Stomach (tissue), 9 donors: ENCODE results near the gene TMPRSS11E. TPM values are rescaled to one million over a fixed set of nuclear protein-coding genes. Genes with fewer than 3 reads are reported as not detected.

Experiments
- DNase-seq, 2 donors: peaks; one replicate each; pipeline versions ENCODE4 v3.0.0 to v3.0.0-alpha.2; 2013 to 2019
- H3K27ac ChIP-seq, 5 donors: fragments of 200-600 bp in 4 of 5; sonication (generic) in 4 of 5; one replicate each; pipeline ENCODE4 v1.5.1; 2013 to 2019; ENCODE audit warnings: mild to moderate bottlenecking in 1 of 5, moderate library complexity in 1 of 5
- H3K27me3 ChIP-seq, 3 donors: fragments of 200-600 bp; sonication (generic); one replicate each; pipeline ENCODE4 v1.5.1; 2017 to 2019; ENCODE audit warnings: mixed run types in 1 of 3
- H3K36me3 ChIP-seq, 4 donors: fragments of 200-600 bp; sonication (generic); 1 replicate in 3 of 4; 2 replicates in 1 of 4; pipeline ENCODE4 v1.5.1; 2016 to 2019
- H3K4me1 ChIP-seq, 4 donors: fragments of 200-600 bp; sonication (generic); one replicate each; pipeline ENCODE4 v1.5.1; 2016 to 2019
- H3K4me3 ChIP-seq, 4 donors: fragments of 200-600 bp; sonication (generic) in 3 of 4; one replicate each; pipeline ENCODE4 v1.5.1; 2016 to 2019; ENCODE audit warnings: mild to moderate bottlenecking in 1 of 4
- H3K9me3 ChIP-seq, 4 donors: fragments of 200-600 bp; sonication (generic); one replicate each; pipeline ENCODE4 v1.5.1; 2016 to 2019
- EP300 ChIP-seq: sonication (generic); formaldehyde crosslinking; IDR thresholded peaks from one replicate; pipeline ENCODE4 v1.6.1; 2017; ENCODE audit warnings: antibody characterized with exemption
- POLR2A ChIP-seq, 4 donors: fragments of 450-650 bp; IDR thresholded peaks; one replicate each; pipeline ENCODE4 v1.6.1; 2016; ENCODE audit warnings: antibody characterized with exemption in 4 of 4, control low read depth in 2 of 4, mild to moderate bottlenecking in 1 of 4, moderate library complexity in 1 of 4
- POLR2AphosphoS5 ChIP-seq, 3 donors: sonication (generic); formaldehyde crosslinking; IDR thresholded peaks; one replicate each; pipeline ENCODE4 v1.6.1; 2016; ENCODE audit warnings: antibody characterized with exemption in 3 of 3
- WGBS, 5 donors: extraction: QIAGEN DNeasy Blood & Tissue Kit in 3 of 5; methylation state at CpG; one replicate each; pipeline versions ENCODE4 v1.1.5 to v1.1.7; 2013 to 2018; 5-methylcytosine and 5-hydroxymethylcytosine counted together
- intact Hi-C: fragments of 100-400 bp; cut with DNase I; formaldehyde crosslinking; loops from one replicate; pipeline ENCODE4 v1.15.1; 2023; ENCODE audit warnings: low total_unique reads
- polyA plus RNA-seq, 3 donors: library from polyadenylated mRNA; stranded (reverse); fragments of 200-250 nt; gene quantifications; one replicate each; pipeline ENCODE4 v1.2.3, GENCODE V29; 2013
- total RNA-seq, 5 donors: library from RNA; depleted of rRNA; stranded (reverse); fragments of >200 nt; gene quantifications; one replicate each; pipeline versions ENCODE4 v1.1.0 to v1.2.3, GENCODE V29; 2014 to 2016
- TF ChIP-seq, protein P1 (sequence below), 7 experiments: fragments of 450-650 bp in 4 of 7; fragments of 200-600 bp in 3 of 7; sonication (generic) in 3 of 7; IDR thresholded peaks; one replicate each; pipeline ENCODE4 v1.5.1; 2016 to 2019; ENCODE audit warnings: antibody characterized with exemption in 7 of 7, control low read depth in 2 of 7, mild to moderate bottlenecking in 1 of 7
- donor health status: healthy with polysubstance abuse.
- donor health status: Bipolar disorder and iron deficiency.
- donor health status: healthy.

The TMPRSS11E gene
- total and polyA plus RNA-seq, 8 donors, result 0.31 to 49.9 (median 0.37) TPM; not detected in 5

DNA sequence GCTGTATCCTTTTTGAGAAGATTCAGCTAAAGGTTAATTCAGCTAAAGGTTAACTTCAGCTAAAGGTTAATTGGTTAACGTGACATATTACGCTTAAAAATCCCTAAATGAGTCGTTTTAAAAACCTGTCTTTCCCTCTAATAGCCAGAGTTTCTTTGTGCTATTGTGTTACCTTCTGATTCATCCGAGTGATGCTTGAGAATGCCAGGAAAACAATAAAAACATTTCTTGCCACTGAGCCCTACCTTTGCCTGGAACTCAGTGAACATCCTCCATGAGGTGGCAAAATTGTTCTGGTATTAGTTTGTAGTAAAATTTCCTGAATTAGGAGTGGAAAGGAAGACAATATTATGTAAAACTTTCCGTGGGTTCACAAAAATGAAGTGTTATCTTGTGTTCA, 13.7 kb upstream of the TMPRSS11E start:
- no peak for DNase-seq
- Histone ChIP-seq H3K4me1 (no peaks in the 10 kb centered on the region), H3K27ac (no peak overlapping the region), H3K9me3 (no peaks in the 10 kb centered on the region), H3K4me3 (no peak overlapping the region), H3K36me3 (no peaks in the 10 kb centered on the region), H3K27me3 (no peaks in the 10 kb centered on the region)
- WGBS, 5 donors, result 78 to 87% (median 85%) methylated on average over 5 of the region's 5 CpGs
- intact Hi-C loops, result no loop called here
- TF ChIP-seq POLR2A (IDR thresholded peaks at IDR 0.05), result no peak

DNA sequence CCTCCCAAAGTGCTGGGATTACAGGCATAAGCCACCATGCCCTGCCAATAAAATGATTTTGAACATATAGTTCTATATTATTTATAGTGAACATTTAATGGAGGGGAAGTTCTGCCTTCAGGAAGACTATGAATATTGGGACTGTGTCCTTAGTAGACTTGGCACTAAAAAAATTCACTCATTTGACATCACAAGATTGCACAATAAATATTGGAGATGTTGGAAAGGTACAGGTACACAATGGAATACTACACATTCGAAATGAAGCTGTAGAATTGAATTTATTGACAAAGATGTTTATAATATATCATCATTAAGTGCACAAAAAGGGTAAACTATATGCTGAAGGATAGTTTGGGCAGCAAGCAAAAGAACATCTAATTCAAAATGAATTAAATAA, 13.0 kb upstream of the TMPRSS11E start:
- H3K36me3 ChIP-seq, result no peaks in the 10 kb centered on the region
- no peak overlapping the region for H3K27ac ChIP-seq
- H3K27me3 ChIP-seq, result no peaks in the 10 kb centered on the region
- 68 to 83% (median 81%) methylated on average over 1 of the region's 1 CpG for WGBS, 5 donors
- intact Hi-C loops, result no loop called here
- H3K9me3 ChIP-seq, result no peaks in the 10 kb centered on the region
- TF ChIP-seq POLR2A (IDR thresholded peaks at IDR 0.05) (no peak), POLR2AphosphoS5 (IDR thresholded peaks at IDR 0.05) (no peak), EP300 (no peak)
- TF ChIP-seq, protein P1, sequence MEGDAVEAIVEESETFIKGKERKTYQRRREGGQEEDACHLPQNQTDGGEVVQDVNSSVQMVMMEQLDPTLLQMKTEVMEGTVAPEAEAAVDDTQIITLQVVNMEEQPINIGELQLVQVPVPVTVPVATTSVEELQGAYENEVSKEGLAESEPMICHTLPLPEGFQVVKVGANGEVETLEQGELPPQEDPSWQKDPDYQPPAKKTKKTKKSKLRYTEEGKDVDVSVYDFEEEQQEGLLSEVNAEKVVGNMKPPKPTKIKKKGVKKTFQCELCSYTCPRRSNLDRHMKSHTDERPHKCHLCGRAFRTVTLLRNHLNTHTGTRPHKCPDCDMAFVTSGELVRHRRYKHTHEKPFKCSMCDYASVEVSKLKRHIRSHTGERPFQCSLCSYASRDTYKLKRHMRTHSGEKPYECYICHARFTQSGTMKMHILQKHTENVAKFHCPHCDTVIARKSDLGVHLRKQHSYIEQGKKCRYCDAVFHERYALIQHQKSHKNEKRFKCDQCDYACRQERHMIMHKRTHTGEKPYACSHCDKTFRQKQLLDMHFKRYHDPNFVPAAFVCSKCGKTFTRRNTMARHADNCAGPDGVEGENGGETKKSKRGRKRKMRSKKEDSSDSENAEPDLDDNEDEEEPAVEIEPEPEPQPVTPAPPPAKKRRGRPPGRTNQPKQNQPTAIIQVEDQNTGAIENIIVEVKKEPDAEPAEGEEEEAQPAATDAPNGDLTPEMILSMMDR (IDR thresholded peaks at IDR 0.05), result no peak
- no peak overlapping the region for H3K4me3 ChIP-seq
- H3K4me1 ChIP-seq, result no peaks in the 10 kb centered on the region
- no peak for DNase-seq

DNA sequence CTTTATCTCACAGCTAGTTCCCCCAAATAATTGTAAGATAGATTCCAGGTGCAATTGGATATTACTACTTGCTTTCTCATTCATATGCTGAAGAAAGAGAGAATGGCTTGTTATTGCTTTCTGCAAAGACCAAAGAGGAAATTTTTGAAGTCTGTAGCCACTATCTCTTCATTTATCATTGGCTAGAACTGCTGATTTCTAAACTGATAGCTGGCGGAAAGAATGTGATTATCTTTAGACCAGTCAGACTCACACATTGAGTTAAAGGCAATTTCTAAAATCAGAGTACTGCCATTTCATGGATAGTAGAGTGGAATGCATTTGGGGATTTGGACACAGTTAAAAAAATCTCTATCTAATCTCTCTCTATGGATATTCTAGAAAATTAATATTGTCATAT, 12.4 kb upstream of the TMPRSS11E start:
- WGBS, 5 donors, result 36 to 55% (median 53%) methylated on average over 1 of the region's 1 CpG
- H3K4me3 ChIP-seq, result no peak overlapping the region
- no peaks in the 10 kb centered on the region for H3K27me3 ChIP-seq
- intact Hi-C loops, result no loop called here
- no peaks in the 10 kb centered on the region for H3K9me3 ChIP-seq
- no peak overlapping the region for H3K27ac ChIP-seq
- no peak for DNase-seq
- H3K4me1 ChIP-seq, result no peaks in the 10 kb centered on the region
- no peak for TF ChIP-seq POLR2AphosphoS5 (IDR thresholded peaks at IDR 0.05)
- TF ChIP-seq, protein P1 (IDR thresholded peaks at IDR 0.05), result no peak
- TF ChIP-seq EP300, result no peak
- no peak for TF ChIP-seq POLR2A (IDR thresholded peaks at IDR 0.05)
- no peaks in the 10 kb centered on the region for H3K36me3 ChIP-seq

DNA sequence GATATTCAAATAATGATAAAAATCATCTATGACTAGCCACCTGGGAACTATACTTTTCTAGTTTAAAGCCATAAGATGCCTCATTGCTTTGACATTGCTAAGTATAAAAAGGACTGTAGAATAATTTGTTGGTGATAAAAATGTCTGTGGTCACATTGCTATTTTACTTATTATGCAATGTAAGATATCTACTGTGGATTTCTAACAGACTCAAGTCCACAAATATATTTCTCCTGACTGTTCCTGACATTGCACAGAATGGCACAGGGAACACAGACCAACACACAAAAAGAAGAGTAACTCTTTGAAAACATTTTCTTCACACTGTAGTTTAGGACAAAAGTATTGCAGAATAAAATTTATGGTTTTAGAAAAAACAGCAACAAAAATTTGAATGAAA, 2.2 kb upstream of the TMPRSS11E start:
- no peak overlapping the region for H3K27ac ChIP-seq
- H3K4me3 ChIP-seq, result no peak overlapping the region
- intact Hi-C loops, result no loop called here
- no peaks in the 10 kb centered on the region for H3K9me3 ChIP-seq
- no peaks in the 10 kb centered on the region for H3K4me1 ChIP-seq
- no peak for DNase-seq
- TF ChIP-seq EP300 (no peak), POLR2AphosphoS5 (IDR thresholded peaks at IDR 0.05) (no peak), POLR2A (IDR thresholded peaks at IDR 0.05) (no peak)
- TF ChIP-seq, protein P1 (IDR thresholded peaks at IDR 0.05), result no peak
- H3K36me3 ChIP-seq, result no peaks in the 10 kb centered on the region
- H3K27me3 ChIP-seq, result no peaks in the 10 kb centered on the region

DNA sequence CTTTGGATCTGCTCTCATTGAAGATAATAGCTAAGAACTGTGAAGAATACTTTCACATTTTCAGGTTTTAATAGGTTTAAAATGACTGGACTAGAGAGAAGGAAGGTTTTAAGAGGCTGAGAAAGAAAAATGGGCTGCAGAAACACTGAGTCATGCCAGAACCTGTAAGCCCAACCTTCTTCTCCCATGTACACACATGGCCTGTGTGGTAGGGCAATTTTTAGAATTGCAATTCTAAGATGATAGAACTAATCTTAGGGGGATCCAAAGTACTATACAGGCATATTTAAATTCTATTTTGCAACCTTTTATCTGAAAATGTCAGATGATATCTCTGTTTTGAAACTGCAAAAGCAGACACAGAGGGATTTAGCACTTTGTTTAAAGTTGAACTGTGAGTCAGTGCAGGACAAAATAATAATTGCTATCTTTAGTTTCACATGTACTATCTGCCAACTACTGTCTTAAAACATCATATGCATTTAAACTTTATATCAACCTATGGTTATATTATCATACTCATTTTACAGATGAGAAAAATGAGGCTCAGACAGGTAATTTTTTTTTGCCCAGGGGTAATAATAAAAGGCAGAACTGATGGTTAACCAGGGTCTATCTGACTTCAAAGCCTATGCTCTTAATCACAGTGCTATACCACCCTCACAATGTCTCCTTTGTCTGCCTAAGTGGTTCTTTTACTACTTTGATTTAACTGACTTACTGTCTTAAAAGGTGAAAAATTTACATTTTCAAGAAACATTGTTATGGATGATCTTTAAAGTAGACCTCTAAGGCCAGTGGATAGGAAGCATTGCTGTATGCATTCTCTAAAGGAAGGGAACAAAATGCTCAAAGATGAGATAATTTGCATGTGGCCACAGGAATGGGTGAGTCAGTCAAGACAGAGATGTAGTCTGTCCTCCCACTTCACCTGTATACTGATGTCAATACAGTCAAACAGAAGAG, 4.3 kb downstream of the TMPRSS11E start:
- no peak for DNase-seq
- H3K27me3 ChIP-seq, result no peaks in the 10 kb centered on the region
- H3K4me1 ChIP-seq, result no peaks in the 10 kb centered on the region
- no peak overlapping the region for H3K4me3 ChIP-seq
- no peaks in the 10 kb centered on the region for H3K9me3 ChIP-seq
- TF ChIP-seq EP300 (no peak), POLR2A (IDR thresholded peaks at IDR 0.05) (no peak), POLR2AphosphoS5 (IDR thresholded peaks at IDR 0.05) (no peak)
- TF ChIP-seq, protein P1 (IDR thresholded peaks at IDR 0.05), result no peak
- H3K27ac ChIP-seq, result no peak overlapping the region
- intact Hi-C loops, result no loop called here
- no peaks in the 10 kb centered on the region for H3K36me3 ChIP-seq
